GM23338 (cell line): Measurements from ENCODE around the gene NID2. TPM values are rescaled to one million over a fixed set of nuclear protein-coding genes. Genes with fewer than 3 reads are reported as not detected.

Experiments used
- ATAC-seq: fragments of 200-7000 bp; cut with Tn5 transposase; 3 replicates; pipeline ENCODE4 v1.9.1; 2020
- DNase-seq: peaks from one replicate; pipeline ENCODE4 v3.0.0-alpha.2; 2015; ENCODE audit warnings: low spot score
- H2AFZ ChIP-seq: fragments of 200-600 bp; sonication (generic); 2 replicates; pipeline ENCODE4 v1.8.0; 2016; ENCODE audit warnings: antibody characterized with exemption, mild to moderate bottlenecking, moderate library complexity
- H3F3A ChIP-seq: fragments of 200-600 bp; sonication (generic); replicated peaks from 2 replicates; pipeline ENCODE4 v1.8.0; 2017; ENCODE audit warnings: antibody characterized with exemption, mixed run types, low read depth
- H3K27ac ChIP-seq: fragments of 200-600 bp; sonication (generic); 2 replicates; pipeline ENCODE4 v1.6.1; 2016; ENCODE audit warnings: low read depth
- H3K27me3 ChIP-seq: fragments of 200-600 bp; sonication (generic); 2 replicates; pipeline ENCODE4 v1.8.0; 2016; ENCODE audit warnings: mild to moderate bottlenecking, mixed run types, moderate library complexity; ENCODE audit not compliant: insufficient read depth
- H3K36me3 ChIP-seq: fragments of 200-600 bp; sonication (generic); 2 replicates; pipeline ENCODE4 v1.8.0; 2016; ENCODE audit warnings: mild to moderate bottlenecking; ENCODE audit not compliant: insufficient read depth
- H3K4me1 ChIP-seq: fragments of 200-600 bp; sonication (generic); 2 replicates; pipeline ENCODE4 v1.8.0; 2016; ENCODE audit warnings: mild to moderate bottlenecking, moderate library complexity; ENCODE audit not compliant: insufficient read depth
- H3K4me2 ChIP-seq: fragments of 200-600 bp; sonication (generic); 2 replicates; pipeline ENCODE4 v1.7.1; 2017; ENCODE audit warnings: mixed run types
- H3K4me3 ChIP-seq: fragments of 200-600 bp; sonication (generic); 2 replicates; pipeline ENCODE4 v1.6.1; 2016; ENCODE audit warnings: mixed run types
- H3K79me2 ChIP-seq: fragments of 200-600 bp; sonication (generic); replicated peaks from 2 replicates; pipeline ENCODE4 v1.8.0; 2017; ENCODE audit warnings: mild to moderate bottlenecking; ENCODE audit not compliant: insufficient read depth
- H3K9me2 ChIP-seq: fragments of 200-600 bp; sonication (generic); 2 replicates; pipeline ENCODE4 v1.8.0; 2017; ENCODE audit not compliant: insufficient read depth
- H4K20me1 ChIP-seq: fragments of 200-600 bp; sonication (generic); replicated peaks from 2 replicates; pipeline ENCODE4 v1.8.0; 2017; ENCODE audit warnings: mild to moderate bottlenecking; ENCODE audit not compliant: insufficient read depth
- H3K27ac Mint-ChIP-seq: 2 replicates; pipeline ENCODE4 v1.8.0; 2020; ENCODE audit warnings: inconsistent platforms, mild to moderate bottlenecking, moderate library complexity, mixed read lengths
- H3K27me3 Mint-ChIP-seq: 3 replicates; pipeline ENCODE4 v1.8.0; 2022; ENCODE audit warnings: low read depth, mild to moderate bottlenecking, moderate library complexity, mixed read lengths, inconsistent platforms; ENCODE audit not compliant: insufficient read depth, poor library complexity
- H3K36me3 Mint-ChIP-seq: 3 replicates; pipeline ENCODE4 v1.8.0; 2021; ENCODE audit warnings: low read depth, mild to moderate bottlenecking, inconsistent platforms, moderate library complexity, mixed read lengths
- H3K4me1 Mint-ChIP-seq: 3 replicates; pipeline ENCODE4 v1.8.0; 2020; ENCODE audit warnings: mild to moderate bottlenecking, inconsistent platforms, mixed read lengths
- H3K4me3 Mint-ChIP-seq: 3 replicates; pipeline ENCODE4 v1.8.0; 2021; ENCODE audit warnings: moderate library complexity, mild to moderate bottlenecking, inconsistent platforms, mixed read lengths
- H3K9me3 Mint-ChIP-seq: 3 replicates; pipeline ENCODE4 v1.8.0; 2020; ENCODE audit warnings: moderate library complexity, mild to moderate bottlenecking, inconsistent platforms, mixed read lengths
- CREB1 ChIP-seq: fragments of 250-450 bp; sonication (Bioruptor Pico); IDR thresholded peaks from 2 replicates; pipeline ENCODE4 v1.5.0; 2020; ENCODE audit warnings: low read depth, mild to moderate bottlenecking, moderate library complexity
- CTCF ChIP-seq, 2 experiments: fragments of 200-600 bp in 1 of 2; sonication (generic) in 1 of 2; conservative IDR thresholded peaks; 2 replicates each; pipeline versions ENCODE4 v1.5.1 to v1.6.1; 2016 to 2017; ENCODE audit warnings: antibody characterized with exemption in 2 of 2, low read depth in 2 of 2, mild to moderate bottlenecking in 2 of 2, moderate library complexity in 1 of 2
- ETS1 ChIP-seq: IDR thresholded peaks from 2 replicates; pipeline ENCODE4 v1.6.1; 2016; ENCODE audit warnings: antibody characterized with exemption
- EZH2 ChIP-seq: fragments of 200-600 bp; sonication (generic); IDR thresholded peaks from one replicate; pipeline ENCODE4 v1.8.0; 2017; ENCODE audit warnings: antibody characterized with exemption, mild to moderate bottlenecking, low read depth; ENCODE audit not compliant: unreplicated experiment
- EZH2phosphoT487 ChIP-seq: fragments of 200-600 bp; sonication (generic); IDR thresholded peaks from one replicate; pipeline ENCODE4 v1.8.1; 2018; ENCODE audit warnings: antibody characterized with exemption; ENCODE audit not compliant: unreplicated experiment
- JUNB ChIP-seq: IDR thresholded peaks from one replicate; pipeline ENCODE4 v1.6.1; 2016; ENCODE audit warnings: antibody characterized with exemption; ENCODE audit not compliant: unreplicated experiment
- NANOG ChIP-seq: IDR thresholded peaks from 2 replicates; pipeline ENCODE4 v1.6.1; 2016; ENCODE audit warnings: antibody characterized with exemption, borderline replicate concordance
- POLR2AphosphoS5 ChIP-seq: IDR thresholded peaks from 2 replicates; pipeline ENCODE4 v1.6.1; 2016; ENCODE audit warnings: antibody characterized with exemption, low read depth
- REST ChIP-seq: IDR thresholded peaks from one replicate; pipeline ENCODE4 v1.6.1; 2018; ENCODE audit warnings: antibody characterized with exemption; ENCODE audit not compliant: unreplicated experiment
- STAT1 ChIP-seq: IDR thresholded peaks from one replicate; pipeline ENCODE4 v1.6.1; 2016; ENCODE audit warnings: antibody characterized with exemption; ENCODE audit not compliant: unreplicated experiment
- ZNF114 ChIP-seq: fragments of 250-450 bp; sonication (Bioruptor Pico); IDR thresholded peaks from 2 replicates; pipeline ENCODE4 v1.5.0; 2020; ENCODE audit warnings: mild to moderate bottlenecking, moderate library complexity
- ZNF331 ChIP-seq: fragments of 250-450 bp; sonication (Bioruptor Pico); IDR thresholded peaks from 2 replicates; pipeline ENCODE4 v1.5.0; 2020; ENCODE audit warnings: low read depth, mild to moderate bottlenecking, moderate library complexity
- ZNF462 ChIP-seq: fragments of 250-450 bp; sonication (Bioruptor Pico); IDR thresholded peaks from 2 replicates; pipeline ENCODE4 v1.5.0; 2020; ENCODE audit warnings: mild to moderate bottlenecking, moderate library complexity
- polyA plus RNA-seq: library from polyadenylated mRNA; unstranded; fragments of >200 nt; fragmentation: Nextera tagmentation; extraction: Ambion mirVana; gene quantifications from 2 replicates; pipeline ENCODE4 v1.2.1, GENCODE V29; 2016
- total RNA-seq: library from RNA; depleted of rRNA; stranded (reverse); fragments of >200 nt; shearing (Covaris generic); gene quantifications from 2 replicates; pipeline ENCODE4 v1.2.3, GENCODE V29; 2014

NID2 gene
- total and polyA plus RNA-seq, 2 experiments from 2014 or later: 4.3 to 10.4 TPM

GRCh38 chr14:52046376-52046917 is 22.4 kb downstream of the NID2 start:
- TF ChIP-seq STAT1: no peak
- TF ChIP-seq JUNB: no peak
- no peak for TF ChIP-seq ZNF114
- no peak for TF ChIP-seq EZH2phosphoT487
- TF ChIP-seq CREB1 (CRISPR knock-in tag): no peak
- no peak for TF ChIP-seq POLR2AphosphoS5
- no peak for TF ChIP-seq ZNF331 (CRISPR knock-in tag)
- no peak for TF ChIP-seq NANOG
- TF ChIP-seq ETS1: no peak
- no peak for TF ChIP-seq CTCF (conservative IDR thresholded peaks at IDR 0.05; ENCODE audit: low read depth in 2 of 2)
- TF ChIP-seq ZNF462: no peak
- no peak for TF ChIP-seq EZH2
- TF ChIP-seq REST: no peak
- H3K4me2 ChIP-seq: no peak overlapping the region
- no peaks in the 10 kb centered on the region for H3F3A ChIP-seq
- H3K27ac ChIP-seq: no peak overlapping the region
- Mint-ChIP-seq H3K4me3 (no peak overlapping the region), H3K9me3 (no peaks in the 10 kb centered on the region; the same call in 2 of the 3 replicates), H3K27ac (no peak overlapping the region), H3K36me3 (no peaks in the 10 kb centered on the region), H3K27me3 (peaks cover 4% of the 10 kb centered on the region), H3K4me1 (peaks cover 19% of the 10 kb centered on the region)
- H3K4me3 ChIP-seq: no peak overlapping the region
- H4K20me1 ChIP-seq: no peaks in the 10 kb centered on the region
- DNase-seq (no peak), ATAC-seq (no peak)
- H3K79me2 ChIP-seq: no peaks in the 10 kb centered on the region
- no peaks in the 10 kb centered on the region for H3K4me1 ChIP-seq
- no peaks in the 10 kb centered on the region for H3K27me3 ChIP-seq
- H3K9me2 ChIP-seq: no peaks in the 10 kb centered on the region
- no peak overlapping the region for H2AFZ ChIP-seq
- H3K36me3 ChIP-seq: no peaks in the 10 kb centered on the region
